Stimulated activated CD8-positive, alpha-beta memory T cell treated with anti-CD3 and anti-CD28 coated beads, Interleukin-12 subunit alpha, Interleukin-12 subunit beta, amount 100 ng/mL, for 4 hours (primary cell): ENCODE data around the gene CDT1.
"Not testable (repeated sequence)": the region's sequence is repeated elsewhere in the genome, so short reads cannot be mapped to it uniquely, and the experiment has no call there.

Source experiments
- DNase-seq: peaks from one replicate; pipeline ENCODE4 v3.0.0-alpha.2; 2020; ENCODE audit warnings: low read depth

CDT1 gene

GRCh38 chr16:88768071-88768783 is 35.4 kb upstream of the CDT1 start:
- no peak for DNase-seq

DNA sequence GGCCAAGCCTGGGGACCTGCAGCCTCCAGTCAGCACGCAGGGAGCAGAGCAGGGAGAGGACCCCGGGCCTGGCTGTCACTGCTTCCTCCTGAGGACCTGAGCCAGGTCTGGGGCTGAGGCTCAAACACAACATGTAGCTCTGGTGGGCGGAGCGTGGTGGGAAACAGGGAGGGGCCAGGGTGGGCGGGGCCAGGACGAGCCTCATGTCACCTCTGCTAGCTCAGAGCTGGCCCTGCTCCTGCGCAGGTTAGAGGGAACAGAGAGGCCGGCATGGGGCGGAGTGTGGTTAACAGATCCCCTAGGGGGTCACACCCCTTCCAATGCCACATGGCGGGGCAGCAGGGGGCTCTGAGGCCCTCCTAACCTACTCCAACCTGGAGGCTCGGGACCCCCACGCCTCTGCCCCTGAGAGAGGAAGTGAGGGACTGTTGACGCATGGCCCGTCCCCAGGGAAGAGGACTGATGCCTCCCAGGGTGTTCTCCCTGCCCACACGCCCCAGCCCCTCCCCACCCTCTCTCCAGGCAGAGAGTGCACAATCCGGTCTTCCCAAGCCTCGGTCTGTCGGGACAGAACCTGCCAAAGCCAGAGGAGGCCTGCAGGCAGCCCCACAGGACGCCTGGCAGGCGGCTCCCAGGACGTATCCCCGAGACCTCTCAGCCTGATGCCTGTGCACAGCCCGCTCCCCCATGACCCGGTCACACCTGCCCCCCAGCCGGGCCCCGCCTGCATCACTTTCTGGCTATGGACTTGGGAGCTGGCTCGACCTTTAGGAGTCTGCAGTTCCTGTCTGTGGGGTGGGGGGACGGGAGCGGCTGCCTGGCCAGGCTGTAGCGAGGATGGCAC is 33.8 kb upstream of the CDT1 start:
- no peak for DNase-seq

- DNase-seq = peak; percentile 26
Observed at GRCh38 chr16:88770461-88771293, 32.9 kb upstream of the CDT1 start.

- no peak for DNase-seq
Observed at GRCh38 chr16:88771294-88771772, 32.3 kb upstream of the CDT1 start.

DNA sequence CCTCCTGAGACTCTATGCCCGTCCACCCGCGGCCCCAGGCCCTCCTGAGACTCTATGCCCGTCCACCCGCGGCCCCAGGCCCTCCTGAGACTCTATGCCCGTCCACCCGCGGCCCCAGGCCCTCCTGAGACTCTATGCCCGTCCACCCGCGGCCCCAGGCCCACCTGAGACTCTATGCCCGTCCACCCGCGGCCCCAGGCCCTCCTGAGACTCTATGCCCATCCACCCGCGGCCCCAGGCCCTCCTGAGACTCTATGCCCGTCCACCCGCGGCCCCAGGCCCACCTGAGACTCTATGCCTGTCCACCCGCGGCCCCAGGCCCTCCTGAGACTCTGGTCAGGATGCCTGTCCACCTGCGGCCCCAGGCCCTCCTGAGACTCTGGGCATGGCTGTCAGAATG is 31.8 kb upstream of the CDT1 start:
- not testable (repeated sequence) for DNase-seq

DNA sequence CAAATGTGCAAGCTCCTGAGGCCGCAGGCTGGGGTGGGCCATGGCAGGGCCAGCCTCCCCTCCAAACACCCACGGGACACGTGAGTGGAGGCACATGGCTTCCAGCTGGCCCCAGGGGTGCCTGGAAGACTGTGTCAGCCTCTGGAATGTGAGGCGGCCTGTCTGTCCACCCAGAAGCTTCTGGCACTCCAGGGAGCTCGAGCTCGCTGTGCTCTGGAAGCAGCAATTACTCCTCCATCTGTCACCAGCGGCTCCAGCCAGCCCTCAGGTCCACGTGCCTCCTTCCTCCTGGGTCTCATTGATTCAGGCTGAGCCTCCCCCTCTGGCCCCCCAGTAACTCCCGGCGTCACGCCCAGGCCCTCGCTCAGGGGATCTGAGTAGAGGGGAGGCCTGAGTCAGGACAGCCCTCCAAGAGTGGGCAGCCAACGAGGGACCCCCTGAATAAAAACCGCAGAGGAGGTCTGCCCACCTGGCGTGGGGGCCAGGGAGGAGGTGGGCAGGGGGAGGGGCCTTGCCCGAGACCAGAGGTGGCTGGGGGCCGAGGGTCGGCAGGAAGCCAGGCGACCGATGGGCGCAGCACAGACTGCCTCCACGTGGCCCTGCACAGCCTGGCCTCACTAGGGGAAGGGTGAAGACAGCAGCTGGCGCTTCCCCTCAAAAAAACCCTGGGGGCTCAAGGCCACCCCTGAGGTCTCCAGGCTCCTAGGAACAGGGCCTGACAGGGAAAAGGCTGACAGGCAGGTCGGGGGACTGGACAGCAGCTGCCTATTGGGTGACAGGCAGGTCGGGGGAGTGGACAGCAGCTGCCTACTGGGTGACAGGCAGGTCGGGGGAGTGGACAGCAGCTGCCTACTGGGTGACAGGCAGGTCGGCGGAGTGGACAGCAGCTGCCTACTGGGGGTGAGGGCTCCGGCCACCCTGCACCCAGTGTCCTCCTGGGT is 30.4 kb upstream of the CDT1 start:
- DNase-seq = no peak

DNA sequence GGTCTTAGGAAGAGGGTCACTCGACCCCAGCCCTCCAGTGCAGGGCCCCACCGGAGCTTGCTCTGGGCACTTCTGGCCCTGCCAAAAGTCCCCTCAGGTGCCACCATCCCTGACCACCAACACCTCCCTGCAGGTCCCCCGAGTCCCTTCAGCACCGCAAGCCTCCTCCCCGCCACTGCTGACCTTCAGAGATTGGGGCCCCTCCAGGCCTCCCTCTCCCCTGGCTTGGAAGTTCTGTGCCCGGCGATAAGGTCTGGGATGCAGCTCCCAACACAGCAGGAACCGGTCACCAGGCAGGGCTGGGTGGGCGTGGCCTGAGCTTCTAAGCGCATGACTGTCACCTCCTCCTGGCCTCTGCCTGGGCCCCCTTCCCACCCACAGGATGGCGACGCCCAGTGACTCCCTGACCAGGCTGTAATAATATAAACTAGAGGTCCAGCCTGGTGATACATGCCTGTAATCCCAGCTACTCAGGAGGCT is 29.7 kb upstream of the CDT1 start:
- DNase-seq = no peak

DNA sequence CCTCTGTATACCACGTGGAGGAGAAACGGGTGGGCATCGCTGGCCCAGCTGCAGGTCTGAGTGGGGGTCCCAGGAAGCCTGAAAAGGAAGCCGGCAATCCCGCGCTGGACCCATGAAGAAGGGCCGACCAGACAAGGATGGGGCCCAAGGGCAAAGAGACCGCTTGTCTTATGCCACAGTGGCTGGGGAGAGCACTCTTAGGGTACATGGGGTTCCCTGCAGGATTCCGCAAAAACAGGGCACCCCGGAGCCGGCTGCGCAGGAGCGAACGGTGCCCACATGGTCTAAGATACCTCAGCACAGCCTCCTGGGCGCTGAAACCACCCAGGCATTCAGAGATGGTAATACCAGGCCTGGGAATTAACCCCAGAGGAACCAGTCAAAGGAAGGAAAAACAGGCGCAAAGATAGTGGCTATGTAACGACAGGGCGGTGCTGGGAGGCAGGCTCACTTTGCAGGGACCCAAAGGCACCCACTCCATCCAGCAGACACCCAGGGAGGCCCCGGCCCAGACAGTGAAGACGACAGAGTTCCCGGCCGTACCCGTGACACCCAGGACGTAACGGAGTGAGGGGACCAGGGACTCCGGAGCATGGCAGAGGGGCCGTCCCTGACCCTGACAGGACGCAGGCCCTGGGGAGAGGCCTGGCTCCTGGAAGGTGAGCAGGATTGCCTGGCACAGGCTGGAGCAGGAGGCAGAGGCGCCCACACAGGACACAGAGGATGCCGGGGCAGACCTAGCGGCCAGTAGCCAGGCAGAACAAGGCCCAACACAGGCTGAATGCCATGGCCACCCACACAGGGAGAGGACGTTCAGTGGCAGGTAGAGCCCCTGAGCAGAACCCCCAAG is 28.8 kb upstream of the CDT1 start:
- no peak for DNase-seq

GRCh38 chr16:88775825-88776224 is 27.8 kb upstream of the CDT1 start:
- no peak for DNase-seq

DNA sequence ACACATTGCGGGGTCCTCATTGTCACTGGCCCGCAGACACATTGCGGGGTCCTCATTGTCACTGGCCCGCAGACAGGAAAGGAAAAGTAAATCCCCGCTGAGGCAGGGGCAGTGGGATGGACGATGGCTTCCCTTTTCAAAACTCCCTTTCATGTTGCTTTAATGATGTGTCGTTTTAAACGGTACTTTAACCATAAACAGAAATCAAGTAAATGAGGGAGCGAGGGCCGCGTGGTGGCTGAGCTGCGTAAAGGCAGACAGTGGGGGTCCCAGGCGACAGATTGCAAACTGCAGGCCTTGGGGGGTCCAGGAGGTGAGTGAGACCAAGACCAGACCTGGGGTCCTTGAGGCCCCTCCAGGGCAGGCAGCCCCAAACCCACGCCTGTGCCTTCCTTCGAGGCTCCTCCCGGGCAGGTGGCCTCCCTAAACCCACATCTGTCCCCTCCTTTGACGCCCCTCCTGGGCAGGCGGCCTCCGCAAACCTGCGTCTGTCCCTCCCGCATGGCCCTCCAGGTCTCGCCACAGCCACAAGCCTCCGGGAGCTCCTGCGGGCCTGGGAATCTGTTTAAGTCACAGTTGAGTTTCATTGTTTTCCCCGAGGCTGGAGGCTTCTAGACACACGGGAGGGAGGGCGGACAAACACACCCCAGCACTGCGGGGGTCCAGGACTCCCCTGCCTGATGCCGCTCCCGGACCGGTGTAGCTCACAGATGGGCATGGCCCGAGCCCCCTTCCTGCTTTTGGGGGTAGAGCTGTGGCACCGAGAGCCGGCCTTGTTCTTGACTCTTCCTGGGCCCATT is 25.9 kb upstream of the CDT1 start:
- no peak for DNase-seq

DNA sequence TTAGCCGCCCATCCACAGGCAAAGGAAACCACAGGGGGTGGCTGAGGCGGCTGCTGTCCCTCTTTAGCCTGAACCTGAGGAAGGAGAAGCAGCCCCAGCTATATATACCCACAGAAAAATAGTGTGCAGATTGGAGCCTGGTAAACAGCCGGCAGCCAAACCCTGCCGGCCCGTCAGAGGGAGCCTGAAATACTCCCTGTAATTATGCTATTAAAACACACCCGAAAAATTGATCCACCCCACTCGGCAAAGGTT is 25.4 kb upstream of the CDT1 start:
- DNase-seq = no peak

- no peak for DNase-seq
Observed at GRCh38 chr16:88778541-88779065, 25.0 kb upstream of the CDT1 start.

- no peak for DNase-seq
Observed at GRCh38 chr16:88779406-88780141, 24.0 kb upstream of the CDT1 start.

- no peak for DNase-seq
Observed at GRCh38 chr16:88780142-88781062, 23.2 kb upstream of the CDT1 start.

DNA sequence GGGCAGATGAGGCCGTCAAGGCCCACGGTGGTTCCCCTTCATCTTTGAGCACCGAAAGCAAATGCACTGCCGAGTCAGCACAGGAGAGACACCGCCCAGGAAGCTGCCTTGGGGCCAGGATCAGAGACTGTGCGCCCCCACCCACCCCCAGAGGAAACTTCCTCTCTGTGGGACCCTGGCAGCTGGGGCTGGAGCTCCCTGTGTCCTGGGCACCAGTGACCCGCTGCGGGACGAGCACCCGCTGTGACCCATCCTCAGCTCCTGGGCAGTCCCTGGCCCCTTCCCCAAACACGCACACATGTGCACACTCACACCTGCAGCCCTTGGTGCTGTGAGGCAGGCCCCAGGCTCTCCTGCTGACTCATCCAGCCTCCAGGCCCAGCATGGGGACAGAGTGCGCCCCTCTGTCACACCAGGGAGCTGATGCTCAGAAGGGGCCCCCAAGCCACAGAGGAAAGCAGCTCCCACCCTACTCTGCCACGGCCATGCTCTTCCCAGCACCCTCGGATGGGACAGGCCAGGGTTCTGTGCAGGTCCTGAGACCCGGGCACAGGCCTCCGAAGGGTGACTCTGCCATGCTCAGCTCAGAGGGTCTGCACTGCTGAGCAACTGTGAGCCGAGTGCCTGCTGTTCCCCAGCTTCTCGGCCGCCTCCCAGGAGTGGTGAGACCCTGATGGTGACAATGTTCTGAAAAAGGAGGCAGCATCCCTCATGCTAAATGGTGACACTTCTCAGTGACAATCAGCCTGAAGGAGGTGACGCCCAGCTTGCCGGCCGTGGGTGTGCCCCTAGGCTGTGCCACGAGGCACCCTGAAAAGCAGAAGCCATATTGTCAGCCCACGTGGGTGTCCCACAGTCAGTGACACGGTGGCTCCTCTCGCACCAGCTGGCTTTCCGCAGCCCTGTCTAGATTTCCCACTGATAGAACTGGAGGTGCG is 22.2 kb upstream of the CDT1 start:
- DNase-seq = peak; percentile 49
